ENCODE data around the gene GNA12.

Gene GNA12

GRCh38 chr7:2782565-2782964 lies 61.5 kb downstream of the GNA12 start:
- H3K27me3 ChIP-seq (ENCODE audit: control insufficient read depth in 1 of 2, insufficient read depth in 2 of 2, low read length in 2 of 2): no peaks in the 10 kb centered on the region
- H3K9ac ChIP-seq (ENCODE audit: low read depth in 1 of 2, low read length in 2 of 2): no peak overlapping the region
- no peak overlapping the region for H3K27ac ChIP-seq (ENCODE audit: low read depth, low read length)
- H3K4me3 ChIP-seq (ENCODE audit: low read depth in 1 of 2, low read length in 2 of 2): no peak overlapping the region
- peaks cover 0 to 4% of the 10 kb centered on the region in 2 donors for H3K36me3 ChIP-seq (ENCODE audit: control insufficient read depth in 1 of 2, insufficient read depth in 2 of 2, low read length in 2 of 2)
- H3K9me3 ChIP-seq (ENCODE audit: control insufficient read depth in 1 of 2, low read length in 2 of 2): no peaks in the 10 kb centered on the region
- no peaks in the 10 kb centered on the region for H3K4me1 ChIP-seq (ENCODE audit: control insufficient read depth in 1 of 2, insufficient read depth in 2 of 2, low read length in 2 of 2)

GRCh38 chr7:2782121-2782520 lies 62.0 kb downstream of the GNA12 start:
- Histone ChIP-seq H3K36me3 (ENCODE audit: control insufficient read depth in 1 of 2, insufficient read depth in 2 of 2, low read length in 2 of 2) (peaks cover 0 to 4% of the 10 kb centered on the region in 2 donors), H3K27ac (ENCODE audit: low read depth, low read length) (no peak overlapping the region), H3K4me3 (ENCODE audit: low read depth in 1 of 2, low read length in 2 of 2) (no peak overlapping the region), H3K27me3 (ENCODE audit: control insufficient read depth in 1 of 2, insufficient read depth in 2 of 2, low read length in 2 of 2) (no peaks in the 10 kb centered on the region), H3K4me1 (ENCODE audit: control insufficient read depth in 1 of 2, insufficient read depth in 2 of 2, low read length in 2 of 2) (no peaks in the 10 kb centered on the region), H3K9me3 (ENCODE audit: control insufficient read depth in 1 of 2, low read length in 2 of 2) (no peaks in the 10 kb centered on the region), H3K9ac (ENCODE audit: low read depth in 1 of 2, low read length in 2 of 2) (no peak overlapping the region)

- Histone ChIP-seq H3K27ac (ENCODE audit: low read depth, low read length) (no peak overlapping the region), H3K4me1 (ENCODE audit: control insufficient read depth in 1 of 2, insufficient read depth in 2 of 2, low read length in 2 of 2) (no peaks in the 10 kb centered on the region)
These were observed 62.5 kb downstream of the GNA12 start for GRCh38 chr7:2781636-2782035.

GRCh38 chr7:2779051-2779450 lies 65.1 kb downstream of the GNA12 start:
- no peaks in the 10 kb centered on the region for H3K36me3 ChIP-seq (ENCODE audit: control insufficient read depth in 1 of 2, insufficient read depth in 2 of 2, low read length in 2 of 2)
- no peaks in the 10 kb centered on the region for H3K9me3 ChIP-seq (ENCODE audit: control insufficient read depth in 1 of 2, low read length in 2 of 2)
- no peak overlapping the region for H3K27ac ChIP-seq (ENCODE audit: low read depth, low read length)
- no peak overlapping the region for H3K4me3 ChIP-seq (ENCODE audit: low read depth in 1 of 2, low read length in 2 of 2)
- no peak overlapping the region for H3K9ac ChIP-seq (ENCODE audit: low read depth in 1 of 2, low read length in 2 of 2)
- H3K4me1 ChIP-seq (ENCODE audit: control insufficient read depth in 1 of 2, insufficient read depth in 2 of 2, low read length in 2 of 2): no peaks in the 10 kb centered on the region
- H3K27me3 ChIP-seq (ENCODE audit: control insufficient read depth in 1 of 2, insufficient read depth in 2 of 2, low read length in 2 of 2): no peaks in the 10 kb centered on the region

More at GRCh38 chr7:2781636-2782035, 62.5 kb downstream of the GNA12 start:
- no peaks in the 10 kb centered on the region for H3K9me3 ChIP-seq (ENCODE audit: control insufficient read depth in 1 of 2, low read length in 2 of 2)
- no peak overlapping the region for H3K4me3 ChIP-seq (ENCODE audit: low read depth in 1 of 2, low read length in 2 of 2)
- H3K36me3 ChIP-seq (ENCODE audit: control insufficient read depth in 1 of 2, insufficient read depth in 2 of 2, low read length in 2 of 2): peaks cover 0 to under 1% of the 10 kb centered on the region in 2 donors
- H3K27me3 ChIP-seq (ENCODE audit: control insufficient read depth in 1 of 2, insufficient read depth in 2 of 2, low read length in 2 of 2): no peaks in the 10 kb centered on the region
- H3K9ac ChIP-seq (ENCODE audit: low read depth in 1 of 2, low read length in 2 of 2): no peak overlapping the region

- Histone ChIP-seq H3K9me3 (ENCODE audit: control insufficient read depth in 1 of 2, low read length in 2 of 2) (no peaks in the 10 kb centered on the region), H3K9ac (ENCODE audit: low read depth in 1 of 2, low read length in 2 of 2) (no peak overlapping the region), H3K4me1 (ENCODE audit: control insufficient read depth in 1 of 2, insufficient read depth in 2 of 2, low read length in 2 of 2) (no peaks in the 10 kb centered on the region), H3K27ac (ENCODE audit: low read depth, low read length) (no peak overlapping the region), H3K27me3 (ENCODE audit: control insufficient read depth in 1 of 2, insufficient read depth in 2 of 2, low read length in 2 of 2) (no peaks in the 10 kb centered on the region), H3K36me3 (ENCODE audit: control insufficient read depth in 1 of 2, insufficient read depth in 2 of 2, low read length in 2 of 2) (no peaks in the 10 kb centered on the region), H3K4me3 (ENCODE audit: low read depth in 1 of 2, low read length in 2 of 2) (no peak overlapping the region)
These were observed 66.1 kb downstream of the GNA12 start for GRCh38 chr7:2777898-2778535.

GRCh38 chr7:2776401-2776800 lies 67.7 kb downstream of the GNA12 start:
- no peaks in the 10 kb centered on the region for H3K4me1 ChIP-seq (ENCODE audit: control insufficient read depth in 1 of 2, insufficient read depth in 2 of 2, low read length in 2 of 2)
- H3K36me3 ChIP-seq (ENCODE audit: control insufficient read depth in 1 of 2, insufficient read depth in 2 of 2, low read length in 2 of 2): no peaks in the 10 kb centered on the region
- H3K27ac ChIP-seq (ENCODE audit: low read depth, low read length): no peak overlapping the region
- no peaks in the 10 kb centered on the region for H3K27me3 ChIP-seq (ENCODE audit: control insufficient read depth in 1 of 2, insufficient read depth in 2 of 2, low read length in 2 of 2)
- no peaks in the 10 kb centered on the region for H3K9me3 ChIP-seq (ENCODE audit: control insufficient read depth in 1 of 2, low read length in 2 of 2)
- no peak overlapping the region for H3K9ac ChIP-seq (ENCODE audit: low read depth in 1 of 2, low read length in 2 of 2)
- no peak overlapping the region for H3K4me3 ChIP-seq (ENCODE audit: low read depth in 1 of 2, low read length in 2 of 2)

GRCh38 chr7:2775785-2776184 lies 68.3 kb downstream of the GNA12 start:
- Histone ChIP-seq H3K4me1 (ENCODE audit: control insufficient read depth in 1 of 2, insufficient read depth in 2 of 2, low read length in 2 of 2) (no peaks in the 10 kb centered on the region), H3K4me3 (ENCODE audit: low read depth in 1 of 2, low read length in 2 of 2) (no peak overlapping the region), H3K27me3 (ENCODE audit: control insufficient read depth in 1 of 2, insufficient read depth in 2 of 2, low read length in 2 of 2) (no peaks in the 10 kb centered on the region), H3K9ac (ENCODE audit: low read depth in 1 of 2, low read length in 2 of 2) (no peak overlapping the region), H3K9me3 (ENCODE audit: control insufficient read depth in 1 of 2, low read length in 2 of 2) (no peaks in the 10 kb centered on the region), H3K27ac (ENCODE audit: low read depth, low read length) (no peak overlapping the region), H3K36me3 (ENCODE audit: control insufficient read depth in 1 of 2, insufficient read depth in 2 of 2, low read length in 2 of 2) (no peaks in the 10 kb centered on the region)

- no peak overlapping the region for H3K9ac ChIP-seq (ENCODE audit: low read depth in 1 of 2, low read length in 2 of 2)
- no peaks in the 10 kb centered on the region for H3K27me3 ChIP-seq (ENCODE audit: control insufficient read depth in 1 of 2, insufficient read depth in 2 of 2, low read length in 2 of 2)
- H3K4me1 ChIP-seq (ENCODE audit: control insufficient read depth in 1 of 2, insufficient read depth in 2 of 2, low read length in 2 of 2): no peaks in the 10 kb centered on the region
- H3K27ac ChIP-seq (ENCODE audit: low read depth, low read length): no peak overlapping the region
- H3K36me3 ChIP-seq (ENCODE audit: control insufficient read depth in 1 of 2, insufficient read depth in 2 of 2, low read length in 2 of 2): no peaks in the 10 kb centered on the region
- H3K9me3 ChIP-seq (ENCODE audit: control insufficient read depth in 1 of 2, low read length in 2 of 2): no peaks in the 10 kb centered on the region
- no peak overlapping the region for H3K4me3 ChIP-seq (ENCODE audit: low read depth in 1 of 2, low read length in 2 of 2)
These were observed 68.7 kb downstream of the GNA12 start for GRCh38 chr7:2775376-2775775.

- Histone ChIP-seq H3K4me1 (ENCODE audit: control insufficient read depth in 1 of 2, insufficient read depth in 2 of 2, low read length in 2 of 2) (no peaks in the 10 kb centered on the region), H3K4me3 (ENCODE audit: low read depth in 1 of 2, low read length in 2 of 2) (no peak overlapping the region), H3K9ac (ENCODE audit: low read depth in 1 of 2, low read length in 2 of 2) (no peak overlapping the region), H3K27me3 (ENCODE audit: control insufficient read depth in 1 of 2, insufficient read depth in 2 of 2, low read length in 2 of 2) (no peaks in the 10 kb centered on the region), H3K36me3 (ENCODE audit: control insufficient read depth in 1 of 2, insufficient read depth in 2 of 2, low read length in 2 of 2) (no peaks in the 10 kb centered on the region), H3K27ac (ENCODE audit: low read depth, low read length) (no peak overlapping the region), H3K9me3 (ENCODE audit: control insufficient read depth in 1 of 2, low read length in 2 of 2) (no peaks in the 10 kb centered on the region)
These were observed 69.2 kb downstream of the GNA12 start for GRCh38 chr7:2774935-2775334.

GRCh38 chr7:2774280-2774679 lies 69.8 kb downstream of the GNA12 start:
- Histone ChIP-seq H3K27ac (ENCODE audit: low read depth, low read length) (no peak overlapping the region), H3K27me3 (ENCODE audit: control insufficient read depth in 1 of 2, insufficient read depth in 2 of 2, low read length in 2 of 2) (no peaks in the 10 kb centered on the region), H3K9ac (ENCODE audit: low read depth in 1 of 2, low read length in 2 of 2) (no peak overlapping the region)

GRCh38 chr7:2773608-2774007 lies 70.5 kb downstream of the GNA12 start:
- Histone ChIP-seq H3K9me3 (ENCODE audit: control insufficient read depth in 1 of 2, low read length in 2 of 2) (no peaks in the 10 kb centered on the region), H3K36me3 (ENCODE audit: control insufficient read depth in 1 of 2, insufficient read depth in 2 of 2, low read length in 2 of 2) (no peaks in the 10 kb centered on the region), H3K27me3 (ENCODE audit: control insufficient read depth in 1 of 2, insufficient read depth in 2 of 2, low read length in 2 of 2) (no peaks in the 10 kb centered on the region), H3K9ac (ENCODE audit: low read depth in 1 of 2, low read length in 2 of 2) (no peak overlapping the region), H3K4me1 (ENCODE audit: control insufficient read depth in 1 of 2, insufficient read depth in 2 of 2, low read length in 2 of 2) (no peaks in the 10 kb centered on the region), H3K4me3 (ENCODE audit: low read depth in 1 of 2, low read length in 2 of 2) (no peak overlapping the region), H3K27ac (ENCODE audit: low read depth, low read length) (no peak overlapping the region)

More at GRCh38 chr7:2774280-2774679, 69.8 kb downstream of the GNA12 start:
- Histone ChIP-seq H3K9me3 (ENCODE audit: control insufficient read depth in 1 of 2, low read length in 2 of 2) (no peaks in the 10 kb centered on the region), H3K36me3 (ENCODE audit: control insufficient read depth in 1 of 2, insufficient read depth in 2 of 2, low read length in 2 of 2) (no peaks in the 10 kb centered on the region), H3K4me3 (ENCODE audit: low read depth in 1 of 2, low read length in 2 of 2) (no peak overlapping the region), H3K4me1 (ENCODE audit: control insufficient read depth in 1 of 2, insufficient read depth in 2 of 2, low read length in 2 of 2) (no peaks in the 10 kb centered on the region)

All from duodenal mucosa (tissue), 2 donors.